Uterine smooth muscle cell (primary cell): Measurements from ENCODE around the gene PRB2. TPM values are rescaled to one million over a fixed set of nuclear protein-coding genes. Genes with fewer than 3 reads are reported as not detected.

Experiments used
- total RNA-seq: library from RNA; depleted of rRNA; stranded (reverse); fragments of >200 nt; gene quantifications from 2 replicates; pipeline ENCODE4 v1.2.3, GENCODE V29; 2014

Gene PRB2
- not detected in 2 replicates for total RNA-seq

DNA sequence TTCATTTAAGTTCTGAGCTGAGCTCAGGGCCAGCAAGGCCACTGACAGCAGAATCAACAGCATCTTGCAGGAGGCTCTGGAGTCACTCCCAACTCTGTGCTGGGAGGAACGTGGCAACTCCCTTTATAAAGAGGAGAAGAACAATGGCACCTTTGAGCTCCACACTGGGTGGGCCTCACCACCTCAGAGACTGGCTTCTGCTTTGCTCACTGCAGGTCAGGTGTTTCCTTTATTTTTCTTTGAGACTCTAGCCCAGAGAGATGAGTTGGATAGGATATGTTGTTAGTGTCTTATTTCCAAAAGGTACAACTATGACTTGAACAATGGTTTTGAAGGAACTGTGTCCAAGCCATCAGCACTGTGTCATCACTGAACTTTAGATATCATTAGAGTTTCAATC, at the start of gene PRB2:
TSS of gene PRB2 (minus strand) at position 101 of the 400 bp plus-strand sequence. CDS start at position 63, 38 bp downstream.

Other genes starting within 250 kb of the PRB2 start
- gene SMIM10L1, start 224.4 kb downstream of the PRB2 start, total RNA-seq, result 5.7 and 6.3 TPM in 2 replicates
- gene TAS2R42, start 208.6 kb downstream of the PRB2 start, total RNA-seq, result not detected in 2 replicates
- not detected in 2 replicates for gene PRB3, start 125.9 kb downstream of the PRB2 start, total RNA-seq
- gene PRB4, start 85.1 kb downstream of the PRB2 start, total RNA-seq, result not detected in 2 replicates